Colonic mucosa (tissue), 4 donors: Measurements from ENCODE around the gene HSD17B3. TPM values are rescaled to one million over a fixed set of nuclear protein-coding genes. Genes with fewer than 3 reads are reported as not detected.
"Not testable (repeated sequence)": the region's sequence is repeated elsewhere in the genome, so short reads cannot be mapped to it uniquely, and the experiment has no call there.

ENCODE experiments used
- DNase-seq: peaks from one replicate; pipeline ENCODE4 v3.0.0-alpha.2; 2020
- H3K27ac ChIP-seq: fragments of 200-600 bp; one replicate; pipeline ENCODE4 v1.8.0; 2021
- H3K27me3 ChIP-seq: fragments of 200-600 bp; one replicate; pipeline ENCODE4 v1.8.0; 2021
- H3K36me3 ChIP-seq: fragments of 200-600 bp; one replicate; pipeline ENCODE4 v1.8.0; 2021
- H3K4me1 ChIP-seq: fragments of 200-600 bp; one replicate; pipeline ENCODE4 v1.8.0; 2021; ENCODE audit warnings: mild to moderate bottlenecking
- H3K4me3 ChIP-seq: fragments of 200-600 bp; one replicate; pipeline ENCODE4 v1.8.0; 2021
- H3K9ac ChIP-seq, 2 donors: one replicate each; pipeline ENCODE4 v1.7.0; 2013; ENCODE audit warnings: control low read depth in 2 of 2, low read depth in 2 of 2, low read length in 2 of 2
- H3K9me3 ChIP-seq: fragments of 200-600 bp; one replicate; pipeline ENCODE4 v1.8.0; 2021
- CTCF ChIP-seq: fragments of 200-600 bp; IDR thresholded peaks from one replicate; pipeline ENCODE4 v1.8.0; 2022; ENCODE audit warnings: antibody characterized with exemption, mild to moderate bottlenecking
- intact Hi-C: fragments of 100-400 bp; cut with DNase I; formaldehyde crosslinking; loops from one replicate; pipeline ENCODE4 v1.14.1; 2022
- total RNA-seq, 2 donors: library from RNA; stranded (reverse); fragmentation: NEBNext Ultra II Directional in 1 of 2; extraction: Animal tissue kit (Norgen Biotek cat#: 25700) in 1 of 2; gene quantifications; one replicate each; pipeline ENCODE4 v1.2.1, GENCODE V29; 2021
- donor health status: healthy.
- donor health status: DM: no; HTN: no; CAD: no.
- donor health status: DM: no; HTN: no; CAD: no.

The HSD17B3 gene
- total RNA-seq, 2 donors from 2014 or later, result not detected

GRCh38 chr9:96193236-96193755 is 108.7 kb downstream of the HSD17B3 start:
- Histone ChIP-seq H3K27me3 (no peaks in the 10 kb centered on the region), H3K4me3 (no peak overlapping the region), H3K27ac (no peak overlapping the region), H3K9me3 (peaks cover 7% of the 10 kb centered on the region), H3K9ac (no peak overlapping the region), H3K36me3 (no peaks in the 10 kb centered on the region), H3K4me1 (no peaks in the 10 kb centered on the region)
- TF ChIP-seq CTCF, result no peak
- no peak for DNase-seq
- intact Hi-C loops, result no loop called here

GRCh38 chr9:96192710-96193109 is 109.3 kb downstream of the HSD17B3 start:
- no peak for DNase-seq
- H3K27me3 ChIP-seq, result no peaks in the 10 kb centered on the region
- H3K36me3 ChIP-seq, result no peaks in the 10 kb centered on the region
- H3K4me3 ChIP-seq, result no peak overlapping the region
- H3K9ac ChIP-seq, result no peak overlapping the region
- TF ChIP-seq CTCF, result no peak
- no peaks in the 10 kb centered on the region for H3K4me1 ChIP-seq
- H3K27ac ChIP-seq, result no peak overlapping the region
- peaks cover 7% of the 10 kb centered on the region for H3K9me3 ChIP-seq
- intact Hi-C loops, result no loop called here

- Histone ChIP-seq H3K4me3 (no peak overlapping the region), H3K36me3 (no peaks in the 10 kb centered on the region), H3K27ac (no peak overlapping the region), H3K9ac (no peak overlapping the region), H3K4me1 (no peaks in the 10 kb centered on the region), H3K27me3 (no peaks in the 10 kb centered on the region), H3K9me3 (peaks cover 7% of the 10 kb centered on the region)
- no peak for DNase-seq
- TF ChIP-seq CTCF, result no peak
- intact Hi-C loops, result no loop called here
Measured at GRCh38 chr9:96189995-96190394, 112.0 kb downstream of the HSD17B3 start.

GRCh38 chr9:96189581-96189980 is 112.4 kb downstream of the HSD17B3 start:
- intact Hi-C loops, H3K9ac ChIP-seq: not testable (repeated sequence)

GRCh38 chr9:96188571-96188970 is 113.4 kb downstream of the HSD17B3 start:
- no peak overlapping the region for H3K9ac ChIP-seq
- no peak for DNase-seq
- no peaks in the 10 kb centered on the region for H3K27me3 ChIP-seq
- no peaks in the 10 kb centered on the region for H3K4me1 ChIP-seq
- no peak overlapping the region for H3K27ac ChIP-seq
- TF ChIP-seq CTCF, result no peak
- no peaks in the 10 kb centered on the region for H3K36me3 ChIP-seq
- intact Hi-C loops, result no loop called here
- H3K9me3 ChIP-seq, result peaks cover 7% of the 10 kb centered on the region
- no peak overlapping the region for H3K4me3 ChIP-seq

More at GRCh38 chr9:96189581-96189980, 112.4 kb downstream of the HSD17B3 start:
- not testable (repeated sequence) for H3K36me3 ChIP-seq, H3K4me3 ChIP-seq, H3K27ac ChIP-seq, H3K9me3 ChIP-seq, DNase-seq, H3K4me1 ChIP-seq, H3K27me3 ChIP-seq

GRCh38 chr9:96187151-96187555 is 114.8 kb downstream of the HSD17B3 start:
- no peak for TF ChIP-seq CTCF
- Histone ChIP-seq H3K27ac (peak overlapping the region; percentile 77), H3K9me3 (peaks cover 7% of the 10 kb centered on the region), H3K36me3 (no peaks in the 10 kb centered on the region), H3K27me3 (no peaks in the 10 kb centered on the region), H3K9ac (peak overlapping the region in 1 of 2 donors; percentile 35), H3K4me3 (peak overlapping the region; percentile 0), H3K4me1 (no peaks in the 10 kb centered on the region)
- intact Hi-C loops, result no loop called here
- DNase-seq, result peak; percentile 80
